Fibroblast of skin of back (primary cell): Measurements from ENCODE around the gene RETN.

Experiments
- DNase-seq: peaks from one replicate; pipeline ENCODE4 v3.0.0-alpha.2; 2013

The RETN gene

GRCh38 chr19:7709932-7710460 lies 41.1 kb downstream of the RETN start:
- DNase-seq: no peak

- DNase-seq: no peak
Observed at GRCh38 chr19:7710616-7711015, 41.8 kb downstream of the RETN start.

GRCh38 chr19:7715671-7716070 lies 46.8 kb downstream of the RETN start:
- no peak for DNase-seq

- DNase-seq: no peak
Observed at GRCh38 chr19:7716762-7717161, 47.9 kb downstream of the RETN start.

- DNase-seq: no peak
Observed at GRCh38 chr19:7718668-7719067, 49.8 kb downstream of the RETN start.
